Lung (tissue), 12 donors: Measurements from ENCODE around the gene LGALS14. TPM values are rescaled to one million over a fixed set of nuclear protein-coding genes. Genes with fewer than 3 reads are reported as not detected.

Source experiments
- ATAC-seq: fragments of 200-7000 bp; cut with Tn5 transposase; one replicate; pipeline ENCODE4 v1.9.1; 2020; ENCODE audit warnings: moderate number of reproducible peaks; ENCODE audit not compliant: insufficient read depth, low FRiP score
- DNase-seq, 3 donors: peaks; one replicate each; pipeline ENCODE4 v3.0.0-alpha.2; 2013 to 2017
- H3K27ac ChIP-seq, 2 donors: one replicate each; pipeline ENCODE4 v1.5.1; 2013; ENCODE audit warnings: mild to moderate bottlenecking in 2 of 2, moderate library complexity in 2 of 2, control low read depth in 1 of 2, inconsistent platforms in 1 of 2, low read depth in 1 of 2, low read length in 1 of 2
- H3K27me3 ChIP-seq, 3 donors: one replicate each; pipeline ENCODE4 v1.5.1; 2013; ENCODE audit warnings: low read length in 2 of 3; ENCODE audit not compliant: control insufficient read depth in 3 of 3, insufficient read depth in 3 of 3
- H3K36me3 ChIP-seq, 4 donors: one replicate each; pipeline ENCODE4 v1.5.1; 2013; ENCODE audit warnings: low read length in 4 of 4, mild to moderate bottlenecking in 1 of 4, moderate library complexity in 1 of 4; ENCODE audit not compliant: control insufficient read depth in 4 of 4, insufficient read depth in 4 of 4
- H3K4me1 ChIP-seq, 5 donors: one replicate each; pipeline ENCODE4 v1.5.1; 2013; ENCODE audit warnings: low read length in 5 of 5, mild to moderate bottlenecking in 2 of 5, moderate library complexity in 1 of 5; ENCODE audit not compliant: control insufficient read depth in 5 of 5, insufficient read depth in 5 of 5
- H3K4me3 ChIP-seq: one replicate; pipeline ENCODE4 v1.5.1; 2013; ENCODE audit warnings: mild to moderate bottlenecking, control low read depth, moderate library complexity
- H3K9ac ChIP-seq, 2 donors: one replicate each; pipeline ENCODE4 v1.5.1; 2013; ENCODE audit warnings: low read length in 2 of 2, control low read depth in 1 of 2; ENCODE audit not compliant: insufficient read depth in 1 of 2
- H3K9me3 ChIP-seq, 4 donors: one replicate each; pipeline ENCODE4 v1.5.1; 2013; ENCODE audit warnings: low read length in 3 of 4, mild to moderate bottlenecking in 1 of 4, moderate library complexity in 1 of 4; ENCODE audit not compliant: control insufficient read depth in 4 of 4, insufficient read depth in 3 of 4
- WGBS, 2 donors: extraction: QIAGEN DNeasy Blood & Tissue Kit; methylation state at CpG; one replicate each; pipeline ENCODE4 v1.1.7; 2013; 5-methylcytosine and 5-hydroxymethylcytosine counted together
- polyA plus RNA-seq, 2 donors: library from polyadenylated mRNA; stranded (reverse); fragments of 200-250 nt; gene quantifications; one replicate each; pipeline ENCODE4 v1.2.1, GENCODE V29; 2013
- total RNA-seq, 2 donors: library from RNA; depleted of rRNA in 1 of 2; stranded (reverse); fragments of >200 nt in 1 of 2; gene quantifications; one replicate each; pipeline ENCODE4 v1.2.1, GENCODE V29; 2014 to 2021
- TF ChIP-seq, protein P1 (sequence below): IDR thresholded peaks from 2 replicates; pipeline ENCODE4 v1.5.1; 2012; ENCODE audit warnings: mild to moderate bottlenecking; ENCODE audit errors: control extremely low read depth, extremely low read depth
- donor health status: control.
- donor health status: control.
- donor health status: Bipolar disorder and iron deficiency.
- donor health status: healthy.
- donor health status: DM: yes; HTN: yes; CAD: no.

The LGALS14 gene
- total and polyA plus RNA-seq, 4 donors: not detected

DNA sequence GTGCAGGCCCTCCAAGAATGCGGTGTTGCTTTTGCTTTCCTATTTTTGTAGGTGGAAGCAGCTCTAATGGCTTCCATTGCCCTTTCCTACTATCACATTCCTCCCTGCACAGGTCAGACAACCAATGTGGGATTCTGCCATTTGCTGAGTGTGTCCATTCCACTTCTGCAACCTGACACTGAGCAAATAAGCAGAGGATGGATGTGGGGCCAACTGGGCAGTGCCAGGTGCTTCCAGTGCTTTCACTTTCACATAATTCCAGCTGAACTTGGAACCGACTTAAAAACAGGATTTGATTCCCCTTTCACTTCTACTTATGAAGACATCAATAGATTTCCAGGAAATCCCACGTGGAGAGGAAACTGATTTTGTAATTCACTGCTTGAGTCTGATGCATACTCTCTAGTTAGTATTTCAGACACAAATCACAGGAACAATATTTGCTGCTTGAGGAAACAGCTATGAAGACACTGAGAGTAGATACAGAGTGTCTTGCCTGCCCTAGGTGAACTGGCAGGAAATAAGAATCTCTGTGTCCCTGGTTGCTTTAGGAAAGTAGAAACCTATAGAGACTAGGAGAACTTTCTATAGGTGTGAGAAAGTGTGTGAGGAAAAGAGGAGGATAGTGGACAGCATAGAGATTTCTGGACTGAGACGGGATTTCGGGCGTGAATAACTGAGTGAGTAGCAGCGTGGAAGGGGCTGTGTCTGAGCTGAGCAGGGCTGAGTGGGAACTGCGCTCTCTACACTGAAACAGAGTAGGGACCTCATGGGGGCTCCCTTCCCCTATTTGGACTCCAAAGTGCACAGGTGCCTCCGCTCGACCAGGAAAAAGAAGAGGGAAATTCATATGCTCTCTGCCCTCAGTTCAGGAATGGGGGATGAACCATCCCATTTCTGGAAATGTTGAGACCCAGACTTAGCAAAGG, 26.1 kb upstream of the LGALS14 start:
- H3K9ac ChIP-seq: no peak overlapping the region
- no peaks in the 10 kb centered on the region for H3K9me3 ChIP-seq
- H3K36me3 ChIP-seq: no peaks in the 10 kb centered on the region
- peak; percentile 62 for ATAC-seq
- TF ChIP-seq, protein P1, sequence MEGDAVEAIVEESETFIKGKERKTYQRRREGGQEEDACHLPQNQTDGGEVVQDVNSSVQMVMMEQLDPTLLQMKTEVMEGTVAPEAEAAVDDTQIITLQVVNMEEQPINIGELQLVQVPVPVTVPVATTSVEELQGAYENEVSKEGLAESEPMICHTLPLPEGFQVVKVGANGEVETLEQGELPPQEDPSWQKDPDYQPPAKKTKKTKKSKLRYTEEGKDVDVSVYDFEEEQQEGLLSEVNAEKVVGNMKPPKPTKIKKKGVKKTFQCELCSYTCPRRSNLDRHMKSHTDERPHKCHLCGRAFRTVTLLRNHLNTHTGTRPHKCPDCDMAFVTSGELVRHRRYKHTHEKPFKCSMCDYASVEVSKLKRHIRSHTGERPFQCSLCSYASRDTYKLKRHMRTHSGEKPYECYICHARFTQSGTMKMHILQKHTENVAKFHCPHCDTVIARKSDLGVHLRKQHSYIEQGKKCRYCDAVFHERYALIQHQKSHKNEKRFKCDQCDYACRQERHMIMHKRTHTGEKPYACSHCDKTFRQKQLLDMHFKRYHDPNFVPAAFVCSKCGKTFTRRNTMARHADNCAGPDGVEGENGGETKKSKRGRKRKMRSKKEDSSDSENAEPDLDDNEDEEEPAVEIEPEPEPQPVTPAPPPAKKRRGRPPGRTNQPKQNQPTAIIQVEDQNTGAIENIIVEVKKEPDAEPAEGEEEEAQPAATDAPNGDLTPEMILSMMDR: no peak
- DNase-seq: peak; percentile 11 to 44 (median 27)
- H3K4me3 ChIP-seq: no peak overlapping the region
- H3K27me3 ChIP-seq: no peaks in the 10 kb centered on the region
- H3K27ac ChIP-seq: peak overlapping the region in 1 of 2 donors; percentile 32
- H3K4me1 ChIP-seq: peaks cover 0 to 12% (median 0%) of the 10 kb centered on the region in 5 donors
- WGBS, 2 donors: 67 to 71% methylated on average over 10 of the region's 10 CpGs

DNA sequence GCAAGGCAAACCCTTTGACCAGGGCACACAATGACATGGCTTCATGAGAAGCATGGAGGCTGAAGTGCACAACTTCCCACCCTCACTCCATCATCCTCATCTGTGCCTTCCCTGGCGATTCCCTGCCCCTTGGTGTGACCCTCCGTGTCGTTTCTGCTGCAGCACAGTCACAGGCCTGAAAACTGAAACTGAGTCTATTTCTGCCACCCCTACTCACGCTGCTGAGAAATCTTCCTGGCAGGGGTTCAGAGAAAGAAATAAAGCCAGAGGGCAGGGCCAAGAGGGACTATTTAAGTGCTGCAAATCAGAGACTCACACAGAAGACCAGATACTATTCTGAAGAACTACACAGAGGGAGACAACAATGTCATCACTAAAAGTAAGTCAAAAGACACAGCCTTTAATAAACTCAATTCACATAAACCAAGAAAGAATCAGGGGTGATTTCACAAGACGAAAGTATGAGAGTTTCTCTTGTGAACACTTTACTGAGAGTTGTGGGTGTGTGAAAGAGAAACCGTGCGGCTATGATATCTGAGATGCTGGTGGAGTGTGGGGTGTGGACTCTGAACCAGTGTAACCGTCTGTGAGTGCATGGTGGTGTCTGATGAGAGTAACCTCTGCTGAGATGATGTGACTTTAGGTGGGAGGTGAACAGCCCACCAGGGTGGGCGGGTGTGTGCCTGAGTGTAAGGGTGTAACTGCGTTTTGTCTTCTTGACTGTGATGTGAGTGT, 25.1 kb upstream of the LGALS14 start:
- DNase-seq (peak in 1 of 3 donors; percentile 43), ATAC-seq (no peak)
- H3K27ac ChIP-seq: peak overlapping the region in 1 of 2 donors; percentile 35
- no peak overlapping the region for H3K9ac ChIP-seq
- 33 to 60% methylated on average over 10 of the region's 10 CpGs for WGBS, 2 donors
- no peaks in the 10 kb centered on the region for H3K27me3 ChIP-seq
- H3K36me3 ChIP-seq: no peaks in the 10 kb centered on the region
- no peaks in the 10 kb centered on the region for H3K9me3 ChIP-seq
- H3K4me1 ChIP-seq: peaks cover 0 to 12% (median 0%) of the 10 kb centered on the region in 5 donors
- H3K4me3 ChIP-seq: no peak overlapping the region
- TF ChIP-seq, protein P1: no peak

DNA sequence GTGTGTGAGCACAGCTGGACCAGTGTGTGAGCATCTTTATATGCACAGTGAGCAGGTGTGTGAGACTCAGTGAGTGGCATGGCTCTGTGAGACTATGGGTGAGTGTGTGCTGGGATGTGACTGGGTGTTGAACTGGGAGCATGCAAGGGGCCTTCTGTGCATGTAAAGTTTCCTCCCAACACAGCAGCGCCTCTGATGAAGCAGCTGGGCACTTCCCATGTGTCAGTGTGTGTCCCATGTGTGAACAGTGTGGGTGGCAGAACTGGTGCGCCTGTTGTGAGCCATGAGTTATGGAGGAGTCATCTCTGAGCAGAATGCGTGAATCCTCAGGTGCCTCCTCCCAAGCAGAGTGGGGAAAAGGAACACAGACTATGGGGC, 24.5 kb upstream of the LGALS14 start:
- Histone ChIP-seq H3K4me3 (no peak overlapping the region), H3K36me3 (no peaks in the 10 kb centered on the region), H3K27me3 (no peaks in the 10 kb centered on the region), H3K4me1 (peaks cover 0 to 12% (median 0%) of the 10 kb centered on the region in 5 donors), H3K9me3 (no peaks in the 10 kb centered on the region), H3K27ac (peak overlapping the region in 1 of 2 donors; percentile 35), H3K9ac (no peak overlapping the region)
- TF ChIP-seq, protein P1: no peak
- ATAC-seq (no peak), DNase-seq (no peak)
- 90 to 96% methylated on average over 3 of the region's 3 CpGs for WGBS, 2 donors
